ENCODE data around the gene PDCD6IP. TPM values are rescaled to one million over a fixed set of nuclear protein-coding genes. Genes with fewer than 3 reads are reported as not detected.

Gene PDCD6IP
- total RNA-seq, 4 donors from 2014 or later: 177 to 319 (median 203) TPM

GRCh38 chr3:33803252-33803651, 4.8 kb downstream of the PDCD6IP start:
- TF ChIP-seq CTCF (IDR thresholded peaks at IDR 0.05; ENCODE audit: low read depth): no peak

- TF ChIP-seq CTCF (IDR thresholded peaks at IDR 0.05; ENCODE audit: low read depth): no peak
Observed at GRCh38 chr3:33803894-33804526, 5.6 kb downstream of the PDCD6IP start.

GRCh38 chr3:33807191-33807590, 8.8 kb downstream of the PDCD6IP start:
- no peak for TF ChIP-seq CTCF (IDR thresholded peaks at IDR 0.05; ENCODE audit: low read depth)

GRCh38 chr3:33808559-33808958, 10.1 kb downstream of the PDCD6IP start:
- no peak for TF ChIP-seq CTCF (IDR thresholded peaks at IDR 0.05; ENCODE audit: low read depth)

- TF ChIP-seq CTCF (IDR thresholded peaks at IDR 0.05; ENCODE audit: low read depth): no peak
Observed at GRCh38 chr3:33810545-33810944, 12.1 kb downstream of the PDCD6IP start.

GRCh38 chr3:33821989-33822388, 23.6 kb downstream of the PDCD6IP start:
- TF ChIP-seq CTCF (IDR thresholded peaks at IDR 0.05; ENCODE audit: low read depth): no peak

GRCh38 chr3:33823821-33824220, 25.4 kb downstream of the PDCD6IP start:
- no peak for TF ChIP-seq CTCF (IDR thresholded peaks at IDR 0.05; ENCODE audit: low read depth)
